HepG2 (cell line): ENCODE results near the gene CAPN12. TPM values are rescaled to one million over a fixed set of nuclear protein-coding genes. Genes with fewer than 3 reads are reported as not detected.

ENCODE experiments used
- EEA1 ChIP-seq: sonication (generic); formaldehyde crosslinking; IDR thresholded peaks from 2 replicates; pipeline ENCODE4 v1.5.1; 2020; ENCODE audit warnings: mild to moderate bottlenecking, missing genetic modification reagents, borderline replicate concordance
- GABPB1 ChIP-seq: IDR thresholded peaks from 2 replicates; pipeline ENCODE4 v1.6.1; 2016; ENCODE audit warnings: mild to moderate bottlenecking, missing genetic modification reagents, moderate library complexity, missing compliant biosample characterization
- HCFC1 ChIP-seq: fragments of 150-350 bp; IDR thresholded peaks from 2 replicates; pipeline ENCODE4 v1.6.1; 2014; ENCODE audit warnings: low read depth, low read length
- KLF11 ChIP-seq: IDR thresholded peaks from 2 replicates; pipeline ENCODE4 v1.6.1; 2016; ENCODE audit warnings: missing compliant biosample characterization
- KLF15 ChIP-seq: sonication (generic); formaldehyde crosslinking; IDR thresholded peaks from 2 replicates; pipeline ENCODE4 v1.8.1; 2023; ENCODE audit warnings: borderline replicate concordance, mild to moderate bottlenecking, inconsistent platforms, missing genetic modification reagents, mixed read lengths
- MAF1 ChIP-seq: sonication (generic); formaldehyde crosslinking; IDR thresholded peaks from 2 replicates; pipeline ENCODE4 v1.5.0; 2020; ENCODE audit warnings: missing genetic modification reagents, borderline replicate concordance
- MEIS2 ChIP-seq: sonication (generic); formaldehyde crosslinking; IDR thresholded peaks from 2 replicates; pipeline ENCODE4 v1.9.0; 2021; ENCODE audit warnings: mild to moderate bottlenecking, missing genetic modification reagents
- PHF5A ChIP-seq: IDR thresholded peaks from one replicate; pipeline ENCODE4 v1.6.1; 2018; ENCODE audit warnings: low read depth, missing genetic modification reagents; ENCODE audit not compliant: unreplicated experiment
- RBFOX2 ChIP-seq: fragments of 200-400 bp; formaldehyde crosslinking; IDR thresholded peaks from 2 replicates; pipeline ENCODE4 v1.6.1; 2017; ENCODE audit warnings: low read depth, mild to moderate bottlenecking, low read length
- RXRA ChIP-seq: sonication (generic); formaldehyde crosslinking; IDR thresholded peaks from 2 replicates; pipeline ENCODE4 v1.5.1; 2020; ENCODE audit warnings: missing genetic modification reagents
- SMAD1 ChIP-seq: sonication (generic); formaldehyde crosslinking; IDR thresholded peaks from 2 replicates; pipeline ENCODE4 v1.4.0; 2020; ENCODE audit warnings: missing genetic modification reagents, low read depth, mild to moderate bottlenecking, borderline replicate concordance
- TAF15 ChIP-seq: fragments of 200-400 bp; formaldehyde crosslinking; IDR thresholded peaks from one replicate; pipeline ENCODE4 v1.6.1; 2018; ENCODE audit warnings: mild to moderate bottlenecking, low read depth, low read length; ENCODE audit not compliant: poor library complexity, severe bottlenecking
- ZNF101 ChIP-seq: sonication (generic); formaldehyde crosslinking; IDR thresholded peaks from 2 replicates; pipeline ENCODE4 v1.4.0; 2020; ENCODE audit warnings: mild to moderate bottlenecking, low read depth, missing genetic modification reagents, borderline replicate concordance
- ZNF20 ChIP-seq: sonication (generic); formaldehyde crosslinking; IDR thresholded peaks from 2 replicates; pipeline ENCODE4 v1.4.0; 2020; ENCODE audit warnings: mild to moderate bottlenecking, moderate library complexity, missing genetic modification reagents
- ZNF383 ChIP-seq: sonication (generic); formaldehyde crosslinking; IDR thresholded peaks from 2 replicates; pipeline ENCODE4 v1.4.0; 2020; ENCODE audit warnings: missing genetic modification reagents, mild to moderate bottlenecking, borderline replicate concordance
- ZNF44 ChIP-seq: sonication (generic); formaldehyde crosslinking; IDR thresholded peaks from 2 replicates; pipeline ENCODE4 v1.5.1; 2020; ENCODE audit warnings: mild to moderate bottlenecking, missing genetic modification reagents
- ZNF75D ChIP-seq: sonication (generic); formaldehyde crosslinking; IDR thresholded peaks from 2 replicates; pipeline ENCODE4 v1.8.1; 2023; ENCODE audit warnings: missing genetic modification reagents, mild to moderate bottlenecking, borderline replicate concordance
- ZSCAN22 ChIP-seq: sonication (generic); formaldehyde crosslinking; IDR thresholded peaks from 2 replicates; pipeline ENCODE4 v1.4.0; 2020; ENCODE audit warnings: mild to moderate bottlenecking, missing genetic modification reagents
- polyA plus RNA-seq, 8 experiments: library from polyadenylated mRNA; depleted of rRNA in 3 of 8; stranded (reverse) in 7 of 8; unstranded in 1 of 8; fragments of >200 nt; fragmentation: Illumina TruSeq in 4 of 8; extraction: Trizol in 4 of 8; gene quantifications; 2 replicates each; pipeline versions ENCODE4 v1.2.1 to v1.2.3, GENCODE V29; 2011 to 2016; ENCODE audit warnings: low read depth in 4 of 8, missing spikeins in 1 of 8, mixed read lengths in 1 of 8; ENCODE audit not compliant: insufficient read depth in 1 of 8
- total RNA-seq, 5 experiments: library from RNA; depleted of rRNA; stranded (reverse); fragments of >200 nt; fragmentation: Illumina TruSeq; extraction: Trizol; gene quantifications; 2 replicates each; pipeline ENCODE4 v1.2.3, GENCODE V29; 2016; ENCODE audit warnings: low read depth in 1 of 5
- TF ChIP-seq, protein P1 (sequence below): sonication (generic); formaldehyde crosslinking; IDR thresholded peaks from 2 replicates; pipeline ENCODE4 v1.5.0; 2020; ENCODE audit warnings: mild to moderate bottlenecking, missing genetic modification reagents
- TF ChIP-seq, protein P2 (sequence below): sonication (generic); formaldehyde crosslinking; IDR thresholded peaks from 2 replicates; pipeline ENCODE4 v1.5.0; 2020; ENCODE audit warnings: missing genetic modification reagents, mild to moderate bottlenecking, borderline replicate concordance
- TF ChIP-seq, protein P3 (sequence below): sonication (generic); formaldehyde crosslinking; IDR thresholded peaks from 2 replicates; pipeline ENCODE4 v1.4.0; 2020; ENCODE audit warnings: mild to moderate bottlenecking, missing genetic modification reagents
- TF ChIP-seq, protein P4 (sequence below): sonication (generic); formaldehyde crosslinking; IDR thresholded peaks from 2 replicates; pipeline ENCODE4 v1.4.0; 2020; ENCODE audit warnings: missing genetic modification reagents

The CAPN12 gene
- total and polyA plus RNA-seq, 2 of the 13 experiments (the other 11 are each of a cell fraction or from before 2014, with no cell fraction given) = 1.6 to 13.6 TPM

DNA sequence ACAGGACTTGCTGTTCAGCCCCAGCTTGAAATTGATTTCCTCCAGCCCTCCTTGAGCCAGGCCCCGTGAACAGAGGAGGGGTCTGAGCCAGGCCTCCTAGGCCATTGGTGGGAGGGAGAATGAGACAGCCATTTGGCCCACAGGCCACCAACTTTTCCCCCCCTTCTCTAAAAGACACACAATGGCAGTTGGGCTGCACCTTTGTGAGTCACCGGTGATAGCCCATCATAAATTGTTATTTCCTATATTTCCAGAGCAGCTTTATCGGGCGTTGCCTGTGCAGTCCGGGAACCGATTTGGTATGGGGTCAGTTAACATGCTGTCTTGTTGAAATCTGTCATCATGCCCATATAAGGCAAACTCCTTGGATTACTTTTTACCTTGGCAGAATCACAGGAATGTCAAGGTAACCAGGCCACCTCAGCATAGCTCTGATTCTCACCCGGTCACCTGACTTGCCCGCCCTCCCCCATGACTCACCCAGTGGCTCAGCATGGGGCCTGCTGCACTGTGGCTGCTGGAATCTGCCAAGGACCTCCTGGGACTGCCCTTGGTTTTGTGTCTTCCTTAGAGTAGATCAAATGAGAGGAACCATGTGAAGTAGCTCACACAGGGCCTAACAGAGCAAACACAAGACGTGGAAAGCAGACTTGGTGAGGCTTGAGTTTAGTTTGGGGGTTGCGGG lies 60.7 kb downstream of the CAPN12 start (continued):
- no peak for TF ChIP-seq ZNF101 (CRISPR knock-in tag)
- no peak for TF ChIP-seq HCFC1
- TF ChIP-seq, protein P1, sequence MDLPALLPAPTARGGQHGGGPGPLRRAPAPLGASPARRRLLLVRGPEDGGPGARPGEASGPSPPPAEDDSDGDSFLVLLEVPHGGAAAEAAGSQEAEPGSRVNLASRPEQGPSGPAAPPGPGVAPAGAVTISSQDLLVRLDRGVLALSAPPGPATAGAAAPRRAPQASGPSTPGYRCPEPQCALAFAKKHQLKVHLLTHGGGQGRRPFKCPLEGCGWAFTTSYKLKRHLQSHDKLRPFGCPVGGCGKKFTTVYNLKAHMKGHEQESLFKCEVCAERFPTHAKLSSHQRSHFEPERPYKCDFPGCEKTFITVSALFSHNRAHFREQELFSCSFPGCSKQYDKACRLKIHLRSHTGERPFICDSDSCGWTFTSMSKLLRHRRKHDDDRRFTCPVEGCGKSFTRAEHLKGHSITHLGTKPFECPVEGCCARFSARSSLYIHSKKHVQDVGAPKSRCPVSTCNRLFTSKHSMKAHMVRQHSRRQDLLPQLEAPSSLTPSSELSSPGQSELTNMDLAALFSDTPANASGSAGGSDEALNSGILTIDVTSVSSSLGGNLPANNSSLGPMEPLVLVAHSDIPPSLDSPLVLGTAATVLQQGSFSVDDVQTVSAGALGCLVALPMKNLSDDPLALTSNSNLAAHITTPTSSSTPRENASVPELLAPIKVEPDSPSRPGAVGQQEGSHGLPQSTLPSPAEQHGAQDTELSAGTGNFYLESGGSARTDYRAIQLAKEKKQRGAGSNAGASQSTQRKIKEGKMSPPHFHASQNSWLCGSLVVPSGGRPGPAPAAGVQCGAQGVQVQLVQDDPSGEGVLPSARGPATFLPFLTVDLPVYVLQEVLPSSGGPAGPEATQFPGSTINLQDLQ = no peak
- no peak for TF ChIP-seq ZNF383
- TF ChIP-seq GABPB1 = no peak; the same call in 1 of the 2 replicates
- no peak for TF ChIP-seq TAF15
- no peak for TF ChIP-seq SMAD1 (CRISPR knock-in tag)
- TF ChIP-seq ZSCAN22 = no peak
- no peak for TF ChIP-seq ZNF75D (CRISPR knock-in tag)
- TF ChIP-seq ZNF44 (CRISPR knock-in tag) = no peak
- TF ChIP-seq RBFOX2 = no peak
- TF ChIP-seq MEIS2 (CRISPR knock-in tag) = no peak
- TF ChIP-seq KLF11 (CRISPR knock-in tag) = 0 out of 2 replicates have a peak, but pooled peaks have one; percentile 55
- no peak for TF ChIP-seq ZNF20 (CRISPR knock-in tag)
- no peak for TF ChIP-seq KLF15 (CRISPR knock-in tag)
- TF ChIP-seq, protein P2, sequence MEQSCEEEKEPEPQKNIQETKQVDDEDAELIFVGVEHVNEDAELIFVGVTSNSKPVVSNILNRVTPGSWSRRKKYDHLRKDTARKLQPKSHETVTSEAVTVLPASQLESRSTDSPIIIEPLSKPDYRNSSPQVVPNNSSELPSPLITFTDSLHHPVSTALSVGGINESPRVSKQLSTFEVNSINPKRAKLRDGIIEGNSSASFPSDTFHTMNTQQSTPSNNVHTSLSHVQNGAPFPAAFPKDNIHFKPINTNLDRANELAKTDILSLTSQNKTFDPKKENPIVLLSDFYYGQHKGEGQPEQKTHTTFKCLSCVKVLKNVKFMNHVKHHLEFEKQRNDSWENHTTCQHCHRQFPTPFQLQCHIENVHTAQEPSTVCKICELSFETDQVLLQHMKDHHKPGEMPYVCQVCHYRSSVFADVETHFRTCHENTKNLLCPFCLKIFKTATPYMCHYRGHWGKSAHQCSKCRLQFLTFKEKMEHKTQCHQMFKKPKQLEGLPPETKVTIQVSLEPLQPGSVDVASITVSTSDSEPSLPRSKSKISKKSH (CRISPR knock-in tag) = no peak
- peak; percentile 48; the same call in 1 of the 2 replicates for TF ChIP-seq RXRA (CRISPR knock-in tag)
- TF ChIP-seq, protein P3, sequence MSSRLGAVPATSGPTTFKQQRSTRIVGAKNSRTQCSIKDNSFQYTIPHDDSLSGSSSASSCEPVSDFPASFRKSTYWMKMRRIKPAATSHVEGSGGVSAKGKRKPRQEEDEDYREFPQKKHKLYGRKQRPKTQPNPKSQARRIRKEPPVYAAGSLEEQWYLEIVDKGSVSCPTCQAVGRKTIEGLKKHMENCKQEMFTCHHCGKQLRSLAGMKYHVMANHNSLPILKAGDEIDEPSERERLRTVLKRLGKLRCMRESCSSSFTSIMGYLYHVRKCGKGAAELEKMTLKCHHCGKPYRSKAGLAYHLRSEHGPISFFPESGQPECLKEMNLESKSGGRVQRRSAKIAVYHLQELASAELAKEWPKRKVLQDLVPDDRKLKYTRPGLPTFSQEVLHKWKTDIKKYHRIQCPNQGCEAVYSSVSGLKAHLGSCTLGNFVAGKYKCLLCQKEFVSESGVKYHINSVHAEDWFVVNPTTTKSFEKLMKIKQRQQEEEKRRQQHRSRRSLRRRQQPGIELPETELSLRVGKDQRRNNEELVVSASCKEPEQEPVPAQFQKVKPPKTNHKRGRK = no peak
- TF ChIP-seq MAF1 (CRISPR knock-in tag) = no peak
- no peak for TF ChIP-seq EEA1
- TF ChIP-seq PHF5A = no peak
- TF ChIP-seq, protein P4, sequence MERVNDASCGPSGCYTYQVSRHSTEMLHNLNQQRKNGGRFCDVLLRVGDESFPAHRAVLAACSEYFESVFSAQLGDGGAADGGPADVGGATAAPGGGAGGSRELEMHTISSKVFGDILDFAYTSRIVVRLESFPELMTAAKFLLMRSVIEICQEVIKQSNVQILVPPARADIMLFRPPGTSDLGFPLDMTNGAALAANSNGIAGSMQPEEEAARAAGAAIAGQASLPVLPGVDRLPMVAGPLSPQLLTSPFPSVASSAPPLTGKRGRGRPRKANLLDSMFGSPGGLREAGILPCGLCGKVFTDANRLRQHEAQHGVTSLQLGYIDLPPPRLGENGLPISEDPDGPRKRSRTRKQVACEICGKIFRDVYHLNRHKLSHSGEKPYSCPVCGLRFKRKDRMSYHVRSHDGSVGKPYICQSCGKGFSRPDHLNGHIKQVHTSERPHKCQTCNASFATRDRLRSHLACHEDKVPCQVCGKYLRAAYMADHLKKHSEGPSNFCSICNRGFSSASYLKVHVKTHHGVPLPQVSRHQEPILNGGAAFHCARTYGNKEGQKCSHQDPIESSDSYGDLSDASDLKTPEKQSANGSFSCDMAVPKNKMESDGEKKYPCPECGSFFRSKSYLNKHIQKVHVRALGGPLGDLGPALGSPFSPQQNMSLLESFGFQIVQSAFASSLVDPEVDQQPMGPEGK = peak; percentile 69; the same call in 1 of the 2 replicates
